Measurements from ENCODE around the gene OLFM2.

The OLFM2 gene

GRCh38 chr19:9808855-9809824 lies 127.2 kb downstream of the OLFM2 start:
- no peak for TF ChIP-seq CTCF (conservative IDR thresholded peaks at IDR 0.05; ENCODE audit: control insufficient read depth, insufficient read depth, low read depth, low read length)
- no peak overlapping the region for H3K4me3 ChIP-seq (ENCODE audit: control insufficient read depth, low read depth, low read length)
- DNase-seq (ENCODE audit: low read depth), result no peak

- no peak for TF ChIP-seq CTCF (conservative IDR thresholded peaks at IDR 0.05; ENCODE audit: control insufficient read depth, insufficient read depth, low read depth, low read length)
- DNase-seq (ENCODE audit: low read depth), result no peak
- no peak overlapping the region for H3K4me3 ChIP-seq (ENCODE audit: control insufficient read depth, low read depth, low read length)
These were observed 129.5 kb downstream of the OLFM2 start for GRCh38 chr19:9806803-9807202.

Measured in fibroblast of mammary gland (primary cell).